ENCODE results near the gene UNC80. TPM values are rescaled to one million over a fixed set of nuclear protein-coding genes. Genes with fewer than 3 reads are reported as not detected.

UNC80 gene
- total RNA-seq, 2 donors from 2014 or later = 3.6 to 8.6 TPM

DNA sequence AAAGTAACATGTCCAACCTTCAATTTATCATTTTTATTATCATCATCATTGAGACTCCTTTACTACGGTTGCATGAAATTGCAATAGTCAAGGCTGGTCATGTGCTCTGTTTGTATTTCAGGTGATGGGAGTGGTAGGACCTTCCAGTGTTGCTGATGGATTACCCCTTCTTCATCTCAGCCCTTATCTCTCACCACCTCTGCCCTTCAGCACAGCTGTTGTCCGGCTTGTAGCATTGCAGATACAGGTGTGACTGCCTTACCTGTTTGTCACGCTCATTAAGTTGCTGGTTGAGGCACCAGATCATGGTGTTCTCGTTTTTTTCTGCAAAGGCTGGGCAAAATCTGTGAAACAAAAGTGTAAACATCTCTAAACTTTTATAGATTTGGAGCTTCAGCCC, 199.1 kb downstream of the UNC80 start:
- no peak for DNase-seq (ENCODE audit: low spot score)
- Histone ChIP-seq H3K9me3 (no peaks in the 10 kb centered on the region), H3K27me3 (replicated peaks; ENCODE audit: insufficient read depth) (no peaks in the 10 kb centered on the region), H3K4me1 (replicated peaks) (no peaks in the 10 kb centered on the region), H3K36me3 (no peaks in the 10 kb centered on the region), H3K4me3 (no peak overlapping the region), H3K27ac (no peak overlapping the region)
- 51% methylated on average over 4 of the region's 4 CpGs for WGBS
- TF ChIP-seq, protein P1, sequence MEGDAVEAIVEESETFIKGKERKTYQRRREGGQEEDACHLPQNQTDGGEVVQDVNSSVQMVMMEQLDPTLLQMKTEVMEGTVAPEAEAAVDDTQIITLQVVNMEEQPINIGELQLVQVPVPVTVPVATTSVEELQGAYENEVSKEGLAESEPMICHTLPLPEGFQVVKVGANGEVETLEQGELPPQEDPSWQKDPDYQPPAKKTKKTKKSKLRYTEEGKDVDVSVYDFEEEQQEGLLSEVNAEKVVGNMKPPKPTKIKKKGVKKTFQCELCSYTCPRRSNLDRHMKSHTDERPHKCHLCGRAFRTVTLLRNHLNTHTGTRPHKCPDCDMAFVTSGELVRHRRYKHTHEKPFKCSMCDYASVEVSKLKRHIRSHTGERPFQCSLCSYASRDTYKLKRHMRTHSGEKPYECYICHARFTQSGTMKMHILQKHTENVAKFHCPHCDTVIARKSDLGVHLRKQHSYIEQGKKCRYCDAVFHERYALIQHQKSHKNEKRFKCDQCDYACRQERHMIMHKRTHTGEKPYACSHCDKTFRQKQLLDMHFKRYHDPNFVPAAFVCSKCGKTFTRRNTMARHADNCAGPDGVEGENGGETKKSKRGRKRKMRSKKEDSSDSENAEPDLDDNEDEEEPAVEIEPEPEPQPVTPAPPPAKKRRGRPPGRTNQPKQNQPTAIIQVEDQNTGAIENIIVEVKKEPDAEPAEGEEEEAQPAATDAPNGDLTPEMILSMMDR (IDR thresholded peaks at IDR 0.05) = no peak
- TF ChIP-seq POLR2A (IDR thresholded peaks at IDR 0.05) (no peak), POLR2AphosphoS5 (IDR thresholded peaks at IDR 0.05) (no peak)
- intact Hi-C loops (cut with DNase I) = loop anchor here (10.0 kb wide), 1 partner anchor 424 kb away; no protein-coding TSS in a partner anchor

DNA sequence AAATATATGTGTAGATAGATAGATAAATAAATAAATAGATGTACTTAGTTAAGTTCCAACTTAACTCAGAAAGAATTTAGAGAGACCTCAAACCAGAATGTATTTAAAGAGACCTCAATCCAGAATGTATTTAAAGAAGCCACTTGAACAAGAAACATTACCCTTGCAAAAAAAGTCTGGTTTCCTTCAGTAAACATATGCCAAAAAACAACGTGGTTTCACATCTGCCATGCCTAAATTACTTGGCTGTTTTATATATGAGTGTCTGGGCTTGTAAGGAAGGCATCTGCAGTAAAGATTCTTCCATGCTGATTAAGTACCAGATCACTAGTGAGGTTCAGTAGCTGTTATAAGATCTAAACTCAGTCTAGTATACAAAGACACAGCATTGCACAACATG, 201.7 kb downstream of the UNC80 start:
- DNase-seq (ENCODE audit: low spot score) = no peak
- Histone ChIP-seq H3K27ac (no peak overlapping the region), H3K4me1 (replicated peaks) (no peaks in the 10 kb centered on the region), H3K4me3 (no peak overlapping the region), H3K36me3 (no peaks in the 10 kb centered on the region), H3K27me3 (replicated peaks; ENCODE audit: insufficient read depth) (no peaks in the 10 kb centered on the region), H3K9me3 (no peaks in the 10 kb centered on the region)
- 4% methylated on average over 1 of the region's 1 CpG for WGBS
- intact Hi-C loops (cut with DNase I) = loop anchor here (10.0 kb wide), 1 partner anchor 421 kb away; no protein-coding TSS in a partner anchor
- no peak for TF ChIP-seq POLR2A (IDR thresholded peaks at IDR 0.05)
- TF ChIP-seq, protein P1 (IDR thresholded peaks at IDR 0.05) = no peak
- TF ChIP-seq POLR2AphosphoS5 (IDR thresholded peaks at IDR 0.05) = no peak

DNA sequence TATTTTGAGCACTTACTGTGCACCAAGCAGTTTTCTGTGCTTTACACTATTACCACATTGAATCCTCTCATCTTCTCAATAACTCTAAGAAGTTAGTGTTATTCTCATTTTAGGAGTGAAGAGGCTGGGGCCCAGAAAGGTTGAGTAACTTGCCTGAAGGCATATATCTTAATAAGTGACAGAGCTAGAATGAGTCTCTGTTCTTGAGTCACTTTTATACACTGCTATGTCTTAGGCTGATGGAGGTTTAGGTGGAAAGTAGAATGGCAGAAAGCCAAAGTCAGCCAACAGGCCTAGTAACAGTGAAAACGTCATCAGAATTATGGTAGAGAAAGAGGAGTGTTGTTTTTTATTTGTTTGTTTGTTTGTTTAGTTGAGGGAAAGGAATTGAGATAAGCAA, 202.9 kb downstream of the UNC80 start:
- Histone ChIP-seq H3K9me3 (no peaks in the 10 kb centered on the region), H3K4me3 (no peak overlapping the region), H3K36me3 (no peaks in the 10 kb centered on the region), H3K27me3 (replicated peaks; ENCODE audit: insufficient read depth) (no peaks in the 10 kb centered on the region), H3K4me1 (replicated peaks) (no peaks in the 10 kb centered on the region), H3K27ac (no peak overlapping the region)
- intact Hi-C loops (cut with DNase I) = loop anchor here (10.0 kb wide), 1 partner anchor 420 kb away; no protein-coding TSS in a partner anchor
- TF ChIP-seq POLR2AphosphoS5 (IDR thresholded peaks at IDR 0.05) = no peak
- TF ChIP-seq POLR2A (IDR thresholded peaks at IDR 0.05) = no peak
- TF ChIP-seq, protein P1 (IDR thresholded peaks at IDR 0.05) = no peak
- WGBS = 52% methylated on average over 1 of the region's 1 CpG
- DNase-seq (ENCODE audit: low spot score) = no peak

DNA sequence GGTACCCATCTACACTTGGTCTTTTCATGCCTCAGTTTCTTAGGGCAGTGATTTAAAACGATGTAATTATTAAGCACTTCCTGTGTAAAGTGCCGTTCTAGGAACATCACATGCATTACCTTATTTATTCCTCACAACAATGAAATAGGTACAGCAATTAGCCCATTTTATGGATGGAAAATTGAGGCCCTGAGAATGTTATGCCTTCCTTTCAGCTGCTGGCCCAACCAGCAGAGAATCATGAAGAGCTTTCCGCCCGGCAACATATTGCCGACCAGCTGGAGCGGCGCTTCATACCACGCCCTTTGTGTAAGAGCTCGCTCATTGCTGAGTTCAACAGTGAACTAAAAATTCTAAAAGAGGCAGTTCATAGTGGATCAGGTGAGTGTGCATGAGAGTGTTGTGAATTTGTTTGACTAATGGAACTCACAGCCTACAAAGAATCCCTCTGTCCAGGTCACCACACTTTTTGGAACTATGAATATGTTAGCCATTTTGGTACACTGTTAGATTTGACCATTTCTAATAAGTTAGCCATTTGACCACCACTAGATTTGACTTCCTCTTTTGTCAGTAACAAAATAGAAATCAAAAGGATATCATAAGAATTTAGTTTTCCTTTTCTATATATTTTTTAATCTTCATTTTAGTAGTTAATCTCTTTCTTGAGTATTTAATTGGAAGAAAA, 205.2 kb downstream of the UNC80 start:
- DNase-seq (ENCODE audit: low spot score) = no peak
- no peaks in the 10 kb centered on the region for H3K36me3 ChIP-seq
- no peak overlapping the region for H3K4me3 ChIP-seq
- no peak overlapping the region for H3K27ac ChIP-seq
- no peaks in the 10 kb centered on the region for H3K4me1 ChIP-seq (replicated peaks)
- WGBS = 91% methylated on average over 9 of the region's 9 CpGs
- H3K27me3 ChIP-seq (replicated peaks; ENCODE audit: insufficient read depth) = no peaks in the 10 kb centered on the region
- no peak for TF ChIP-seq POLR2AphosphoS5 (IDR thresholded peaks at IDR 0.05)
- TF ChIP-seq POLR2A (IDR thresholded peaks at IDR 0.05) = no peak
- TF ChIP-seq, protein P1 (IDR thresholded peaks at IDR 0.05) = no peak
- H3K9me3 ChIP-seq = no peaks in the 10 kb centered on the region
- intact Hi-C loops (cut with DNase I) = loop anchor here (2.0 to 10.0 kb wide), 2 partner anchors 218 to 418 kb away; no protein-coding TSS in a partner anchor

All from prostate gland (tissue), 2 donors.